AG09309 (cell line): ENCODE results near the gene NKX1-1.

ENCODE experiments used
- DNase-seq: peaks from one replicate; pipeline ENCODE4 v3.0.0-alpha.2; 2010; ENCODE audit warnings: low read depth
- H3K4me3 ChIP-seq: 2 replicates; pipeline ENCODE4 v1.5.1; 2011; ENCODE audit warnings: mild to moderate bottlenecking, low read depth, low read length, moderate library complexity; ENCODE audit not compliant: control insufficient read depth
- CTCF ChIP-seq: IDR thresholded peaks from 2 replicates; pipeline ENCODE4 v1.5.1; 2011; ENCODE audit warnings: mild to moderate bottlenecking, low read depth, low read length, inconsistent platforms; ENCODE audit not compliant: insufficient read depth, control insufficient read depth; ENCODE audit errors: missing control alignments

Gene NKX1-1

GRCh38 chr4:1364217-1364616, 42.0 kb downstream of the NKX1-1 start:
- no peak for DNase-seq
- no peak for TF ChIP-seq CTCF
- H3K4me3 ChIP-seq: no peak overlapping the region

GRCh38 chr4:1363513-1363912, 42.7 kb downstream of the NKX1-1 start:
- TF ChIP-seq CTCF: no peak
- no peak for DNase-seq
- H3K4me3 ChIP-seq: no peak overlapping the region

GRCh38 chr4:1362521-1362920, 43.7 kb downstream of the NKX1-1 start:
- no peak for TF ChIP-seq CTCF
- no peak for DNase-seq
- no peak overlapping the region for H3K4me3 ChIP-seq

GRCh38 chr4:1362046-1362445, 44.2 kb downstream of the NKX1-1 start:
- H3K4me3 ChIP-seq: no peak overlapping the region
- DNase-seq: no peak
- TF ChIP-seq CTCF: no peak

- no peak for TF ChIP-seq CTCF
- H3K4me3 ChIP-seq: no peak overlapping the region
- DNase-seq: no peak
These were observed 44.8 kb downstream of the NKX1-1 start for GRCh38 chr4:1361431-1361830.

- no peak overlapping the region for H3K4me3 ChIP-seq
- no peak for DNase-seq
- TF ChIP-seq CTCF: no peak
These were observed 45.6 kb downstream of the NKX1-1 start for GRCh38 chr4:1360423-1361283.

- DNase-seq: no peak
- H3K4me3 ChIP-seq: no peak overlapping the region
- TF ChIP-seq CTCF: no peak
These were observed 46.3 kb downstream of the NKX1-1 start for GRCh38 chr4:1359976-1360375.
